ENCODE data around the gene PNRC2.

GRCh38 chr1:23977854-23978191, 18.2 kb downstream of the PNRC2 start:
- TF ChIP-seq, protein P1, sequence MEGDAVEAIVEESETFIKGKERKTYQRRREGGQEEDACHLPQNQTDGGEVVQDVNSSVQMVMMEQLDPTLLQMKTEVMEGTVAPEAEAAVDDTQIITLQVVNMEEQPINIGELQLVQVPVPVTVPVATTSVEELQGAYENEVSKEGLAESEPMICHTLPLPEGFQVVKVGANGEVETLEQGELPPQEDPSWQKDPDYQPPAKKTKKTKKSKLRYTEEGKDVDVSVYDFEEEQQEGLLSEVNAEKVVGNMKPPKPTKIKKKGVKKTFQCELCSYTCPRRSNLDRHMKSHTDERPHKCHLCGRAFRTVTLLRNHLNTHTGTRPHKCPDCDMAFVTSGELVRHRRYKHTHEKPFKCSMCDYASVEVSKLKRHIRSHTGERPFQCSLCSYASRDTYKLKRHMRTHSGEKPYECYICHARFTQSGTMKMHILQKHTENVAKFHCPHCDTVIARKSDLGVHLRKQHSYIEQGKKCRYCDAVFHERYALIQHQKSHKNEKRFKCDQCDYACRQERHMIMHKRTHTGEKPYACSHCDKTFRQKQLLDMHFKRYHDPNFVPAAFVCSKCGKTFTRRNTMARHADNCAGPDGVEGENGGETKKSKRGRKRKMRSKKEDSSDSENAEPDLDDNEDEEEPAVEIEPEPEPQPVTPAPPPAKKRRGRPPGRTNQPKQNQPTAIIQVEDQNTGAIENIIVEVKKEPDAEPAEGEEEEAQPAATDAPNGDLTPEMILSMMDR (IDR thresholded peaks at IDR 0.05 in 4 of 5, conservative IDR thresholded peaks at IDR 0.05 in 1 of 5): no peak
- no peak for TF ChIP-seq POLR2A (IDR thresholded peaks at IDR 0.05)
